SK-N-SH (cell line): Measurements from ENCODE around the gene SULT2B1.

Experiments
- CHD2 ChIP-seq: fragments of 150-350 bp; IDR thresholded peaks from 2 replicates; pipeline ENCODE4 v1.6.1; 2018; ENCODE audit warnings: low read length; ENCODE audit not compliant: partially characterized antibody
- EP300 ChIP-seq, 2 experiments: IDR thresholded peaks; 2 replicates each; pipeline versions ENCODE4 v1.4.0 to v1.6.1; 2012; ENCODE audit warnings: borderline replicate concordance in 1 of 2, low read depth in 1 of 2, low read length in 1 of 2
- EZH2phosphoT487 ChIP-seq: fragments of 200-600 bp; sonication (generic); IDR thresholded peaks from 2 replicates; pipeline ENCODE4 v1.6.1; 2017; ENCODE audit warnings: low read depth, mixed run types, mild to moderate bottlenecking, antibody characterized with exemption, moderate library complexity, borderline replicate concordance
- JUND ChIP-seq: IDR thresholded peaks from 2 replicates; pipeline ENCODE4 v1.4.0; 2012
- MEF2A ChIP-seq: IDR thresholded peaks from 2 replicates; pipeline ENCODE4 v1.4.0; 2012; ENCODE audit warnings: low read depth, borderline replicate concordance
- TF ChIP-seq, protein P1 (sequence below): IDR thresholded peaks from 2 replicates; pipeline ENCODE4 v1.4.0; 2012; ENCODE audit warnings: low read depth, borderline replicate concordance
- TF ChIP-seq, protein P2 (sequence below): fragments of 200-600 bp; sonication (generic); IDR thresholded peaks from 2 replicates; pipeline ENCODE4 v1.6.1; 2017; ENCODE audit warnings: antibody characterized with exemption, mild to moderate bottlenecking, moderate library complexity

DNA sequence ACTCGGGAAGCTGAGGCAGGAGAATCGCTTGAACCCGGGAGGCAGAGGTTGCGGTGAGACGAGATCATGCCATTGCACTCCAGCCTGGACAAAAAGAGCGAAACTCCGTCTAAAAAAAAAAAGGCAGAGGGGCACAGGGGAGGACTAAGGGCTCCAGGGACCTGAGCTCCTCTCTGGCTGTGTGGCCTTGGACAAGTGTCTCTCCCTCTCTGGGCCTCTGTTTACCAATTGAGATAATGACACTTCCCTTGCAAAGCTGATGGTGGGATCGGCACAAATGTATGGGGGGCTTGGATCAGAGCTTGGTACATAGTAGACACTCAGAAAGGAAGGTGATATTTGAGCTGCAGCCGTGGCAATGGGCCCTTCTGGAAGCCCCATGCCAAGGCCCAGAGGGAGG lies 43.2 kb downstream of the SULT2B1 start:
- TF ChIP-seq, protein P1, sequence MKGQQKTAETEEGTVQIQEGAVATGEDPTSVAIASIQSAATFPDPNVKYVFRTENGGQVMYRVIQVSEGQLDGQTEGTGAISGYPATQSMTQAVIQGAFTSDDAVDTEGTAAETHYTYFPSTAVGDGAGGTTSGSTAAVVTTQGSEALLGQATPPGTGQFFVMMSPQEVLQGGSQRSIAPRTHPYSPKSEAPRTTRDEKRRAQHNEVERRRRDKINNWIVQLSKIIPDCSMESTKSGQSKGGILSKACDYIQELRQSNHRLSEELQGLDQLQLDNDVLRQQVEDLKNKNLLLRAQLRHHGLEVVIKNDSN = no peak
- TF ChIP-seq, protein P2, sequence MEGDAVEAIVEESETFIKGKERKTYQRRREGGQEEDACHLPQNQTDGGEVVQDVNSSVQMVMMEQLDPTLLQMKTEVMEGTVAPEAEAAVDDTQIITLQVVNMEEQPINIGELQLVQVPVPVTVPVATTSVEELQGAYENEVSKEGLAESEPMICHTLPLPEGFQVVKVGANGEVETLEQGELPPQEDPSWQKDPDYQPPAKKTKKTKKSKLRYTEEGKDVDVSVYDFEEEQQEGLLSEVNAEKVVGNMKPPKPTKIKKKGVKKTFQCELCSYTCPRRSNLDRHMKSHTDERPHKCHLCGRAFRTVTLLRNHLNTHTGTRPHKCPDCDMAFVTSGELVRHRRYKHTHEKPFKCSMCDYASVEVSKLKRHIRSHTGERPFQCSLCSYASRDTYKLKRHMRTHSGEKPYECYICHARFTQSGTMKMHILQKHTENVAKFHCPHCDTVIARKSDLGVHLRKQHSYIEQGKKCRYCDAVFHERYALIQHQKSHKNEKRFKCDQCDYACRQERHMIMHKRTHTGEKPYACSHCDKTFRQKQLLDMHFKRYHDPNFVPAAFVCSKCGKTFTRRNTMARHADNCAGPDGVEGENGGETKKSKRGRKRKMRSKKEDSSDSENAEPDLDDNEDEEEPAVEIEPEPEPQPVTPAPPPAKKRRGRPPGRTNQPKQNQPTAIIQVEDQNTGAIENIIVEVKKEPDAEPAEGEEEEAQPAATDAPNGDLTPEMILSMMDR = no peak
- TF ChIP-seq EZH2phosphoT487 (no peak), EP300 (IDR thresholded peaks at IDR 0.05; ENCODE audit: borderline replicate concordance in 1 of 2, low read depth in 1 of 2, low read length in 1 of 2) (no peak), MEF2A (no peak), JUND (no peak), CHD2 (no peak)
